UCSD-AML1 (cell line): ENCODE data around the gene SLC25A23.
"Not testable (repeated sequence)": the region's sequence is repeated elsewhere in the genome, so short reads cannot be mapped to it uniquely, and the experiment has no call there.

Experiments used
- DNase-seq: peaks from one replicate; lab custom pipeline; 2025; ENCODE audit not compliant: unreplicated experiment; lab: John Stamatoyannopoulos, UW

SLC25A23 gene

DNA sequence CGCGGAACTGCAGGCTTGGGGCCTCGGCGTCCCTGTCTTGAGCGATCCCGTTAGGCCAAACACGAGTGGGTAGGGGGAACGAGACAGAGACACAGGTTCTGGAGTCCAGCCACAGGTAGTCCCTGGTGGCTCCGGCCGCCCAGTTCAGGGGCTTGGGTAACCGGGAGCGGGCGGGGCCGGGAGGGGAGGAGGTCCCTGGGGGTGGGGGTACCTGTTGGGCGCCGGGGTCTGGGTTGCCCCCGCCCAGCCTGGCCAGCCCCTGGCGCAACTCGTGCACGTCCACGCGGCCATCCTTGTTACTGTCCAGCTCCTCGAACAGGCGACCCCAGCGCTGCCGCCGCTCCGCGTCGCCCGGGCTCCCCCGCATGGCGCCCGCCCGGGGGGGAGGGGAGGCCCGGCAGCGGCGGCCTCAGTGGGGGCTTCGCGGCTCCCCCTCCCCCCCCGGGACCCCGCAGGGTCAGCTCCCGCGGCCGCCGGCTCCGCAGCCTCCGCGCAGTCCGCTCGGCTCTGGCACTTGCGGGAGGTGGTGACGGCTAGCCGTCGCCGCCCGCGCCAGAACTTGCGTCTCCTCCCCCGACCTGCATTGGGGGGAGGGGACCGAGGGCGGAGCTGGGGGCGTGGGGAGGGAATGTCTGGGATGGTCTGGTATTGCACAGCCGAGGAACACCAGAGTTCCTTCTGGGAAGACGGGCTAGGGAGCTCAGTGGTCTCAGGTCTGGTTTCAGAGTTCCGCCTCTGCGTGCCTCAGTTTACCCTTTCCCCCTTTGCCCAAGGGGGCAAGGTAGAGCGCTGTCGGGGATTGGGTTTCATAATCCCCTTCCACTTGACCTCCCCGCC, at the start of gene SLC25A23:
SLC25A23 (minus strand) TSS at position 531 of the 837 bp plus-strand sequence; CDS start at position 367, 164 bp downstream.
- DNase-seq: peak; percentile 79

DNA sequence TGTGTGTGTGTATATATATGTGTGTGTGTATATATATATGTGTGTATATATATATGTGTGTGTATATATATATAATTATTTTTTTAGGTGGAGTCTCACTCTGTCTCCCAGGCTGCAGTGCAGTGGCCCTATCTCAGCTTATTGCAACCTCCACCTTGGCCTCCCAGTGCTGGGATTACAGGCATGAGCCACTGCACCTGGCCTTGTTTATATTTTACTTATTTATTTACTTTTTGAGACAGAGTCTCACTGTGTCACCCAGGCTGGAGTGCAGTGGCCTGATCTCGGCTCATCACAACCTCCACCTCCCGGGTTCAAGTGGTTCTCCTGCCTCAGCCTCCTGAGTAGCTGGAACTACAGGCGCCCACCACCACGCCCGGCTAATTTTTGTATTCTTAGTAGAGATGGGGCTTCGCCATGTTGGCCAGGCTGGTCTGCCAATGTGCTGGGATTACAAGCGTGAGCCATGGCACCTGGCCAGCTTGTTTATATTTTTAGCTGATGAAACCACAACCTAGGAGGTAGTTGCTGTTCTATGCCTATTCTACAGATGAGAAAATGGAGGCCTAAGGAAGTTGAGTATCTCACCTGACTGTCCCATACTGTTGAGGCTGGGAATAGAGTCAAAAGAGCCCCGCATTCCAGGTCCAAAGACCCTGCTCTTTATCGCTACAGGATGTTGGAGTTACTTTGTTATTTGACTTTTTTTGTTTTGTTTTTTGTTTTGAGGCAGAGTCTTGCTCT, 48.6 kb upstream of the SLC25A23 start:
- not testable (repeated sequence) for DNase-seq

GRCh38 chr19:6503407-6504201, 44.0 kb upstream of the SLC25A23 start:
- no peak for DNase-seq

DNA sequence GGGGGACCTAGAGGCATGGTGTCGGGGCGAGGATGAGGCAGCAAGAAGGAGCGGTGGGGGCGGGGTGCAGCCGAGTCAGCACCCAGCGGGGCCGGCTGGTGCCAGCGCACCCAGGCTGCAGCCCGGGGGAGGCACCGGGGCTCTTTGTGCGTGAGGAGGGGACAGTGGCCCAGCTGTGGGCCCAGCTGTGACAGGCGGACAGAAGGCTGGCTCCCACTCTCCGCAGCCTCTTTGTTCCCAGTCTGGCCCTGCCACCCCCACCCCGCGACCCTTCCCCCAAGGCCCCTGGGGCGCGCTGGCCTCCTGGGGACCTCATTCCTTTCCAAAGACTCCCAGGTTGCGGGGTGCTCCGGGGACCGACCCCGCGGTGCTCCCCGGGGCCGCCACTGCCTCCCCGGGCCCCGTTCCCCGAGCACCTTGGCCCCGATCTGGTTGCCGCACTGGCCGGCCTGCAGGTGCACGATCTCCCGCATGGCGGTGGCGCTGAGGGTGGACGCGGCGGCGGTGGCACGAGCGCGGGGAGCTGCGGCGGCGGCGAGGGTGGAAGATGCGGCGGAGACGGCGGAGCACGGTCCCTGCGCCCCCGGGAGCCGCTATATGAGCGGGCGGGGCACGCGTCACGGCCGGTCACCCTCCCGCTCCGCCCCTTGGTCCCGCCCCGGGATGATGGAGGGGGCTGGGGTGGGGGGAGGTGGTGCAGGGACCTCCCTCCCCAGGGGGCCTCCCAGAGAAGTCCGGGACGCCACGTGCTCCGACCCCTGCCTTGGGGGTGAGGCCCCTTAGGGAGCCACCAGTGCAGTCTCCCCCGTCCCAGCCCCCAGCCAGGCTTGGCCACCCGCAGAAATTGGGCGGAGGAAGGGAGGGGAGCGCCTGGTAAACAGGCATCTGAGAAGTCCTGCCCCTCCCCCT, 42.4 kb upstream of the SLC25A23 start, which contains the start of gene TUBB4A:
TUBB4A (minus strand) TSS at position 570 of the 909 bp plus-strand sequence; CDS start at position 473, 97 bp downstream.
- no peak for DNase-seq

DNA sequence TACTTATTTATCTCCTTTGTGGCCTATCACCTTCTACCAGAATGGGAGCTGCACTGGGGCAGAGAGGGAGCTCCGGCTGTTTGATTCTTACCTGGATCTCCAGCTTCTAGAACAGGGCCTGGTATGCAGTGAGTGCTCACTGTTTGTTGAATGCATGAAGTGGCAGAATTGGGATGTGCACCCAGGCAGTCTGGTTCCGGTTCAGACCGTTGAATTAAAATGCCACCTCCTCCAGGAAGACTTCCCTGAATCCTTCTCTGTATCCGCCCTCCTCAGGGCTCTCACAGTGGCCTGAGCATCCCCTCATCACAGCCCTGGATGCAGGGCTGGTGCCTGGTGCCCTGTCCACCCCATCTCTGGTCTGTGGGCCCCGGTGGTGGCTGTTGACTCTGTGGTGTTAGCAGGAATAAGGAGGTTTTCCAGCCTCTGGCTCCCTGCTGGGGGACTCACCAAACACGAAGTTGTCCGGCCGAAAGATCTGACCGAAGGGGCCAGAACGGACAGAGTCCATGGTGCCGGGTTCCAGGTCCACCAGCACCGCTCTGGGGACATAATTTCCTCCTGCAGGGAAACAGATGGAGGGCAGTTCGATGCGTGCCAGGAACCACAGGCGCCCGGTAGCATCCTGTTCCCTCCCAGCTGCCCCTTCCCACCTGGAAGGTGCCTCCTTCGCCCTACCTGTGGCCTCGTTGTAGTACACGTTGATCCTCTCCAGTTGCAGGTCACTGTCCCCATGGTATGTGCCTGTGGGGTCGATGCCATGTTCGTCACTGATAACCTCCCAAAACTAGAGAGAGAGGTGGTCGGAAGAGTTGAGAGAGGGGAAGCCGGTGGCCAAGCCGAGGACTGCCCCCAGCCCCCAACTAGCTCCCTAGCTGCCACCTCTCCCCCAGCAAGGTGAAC, 41.5 kb upstream of the SLC25A23 start:
- no peak for DNase-seq

- no peak for DNase-seq
Measured at GRCh38 chr19:6499052-6499790, 39.6 kb upstream of the SLC25A23 start.

- no peak for DNase-seq
Measured at GRCh38 chr19:6498294-6499036, 38.9 kb upstream of the SLC25A23 start.

DNA sequence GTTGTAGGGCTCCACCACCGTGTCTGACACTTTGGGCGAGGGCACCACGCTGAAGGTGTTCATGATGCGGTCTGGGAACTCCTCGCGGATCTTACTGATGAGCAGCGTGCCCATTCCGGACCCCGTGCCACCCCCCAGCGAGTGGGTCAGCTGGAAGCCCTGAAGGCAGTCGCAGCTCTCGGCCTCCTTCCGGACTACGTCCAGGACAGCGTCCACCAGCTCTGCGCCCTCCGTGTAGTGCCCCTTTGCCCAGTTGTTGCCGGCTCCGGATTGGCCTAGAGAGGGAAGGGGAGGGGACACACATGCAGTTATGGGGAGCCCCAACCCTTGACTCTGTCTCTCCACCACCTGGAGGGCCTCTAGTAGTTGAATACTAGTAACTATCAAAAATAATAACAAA, 36.4 kb upstream of the SLC25A23 start:
- DNase-seq: no peak

DNA sequence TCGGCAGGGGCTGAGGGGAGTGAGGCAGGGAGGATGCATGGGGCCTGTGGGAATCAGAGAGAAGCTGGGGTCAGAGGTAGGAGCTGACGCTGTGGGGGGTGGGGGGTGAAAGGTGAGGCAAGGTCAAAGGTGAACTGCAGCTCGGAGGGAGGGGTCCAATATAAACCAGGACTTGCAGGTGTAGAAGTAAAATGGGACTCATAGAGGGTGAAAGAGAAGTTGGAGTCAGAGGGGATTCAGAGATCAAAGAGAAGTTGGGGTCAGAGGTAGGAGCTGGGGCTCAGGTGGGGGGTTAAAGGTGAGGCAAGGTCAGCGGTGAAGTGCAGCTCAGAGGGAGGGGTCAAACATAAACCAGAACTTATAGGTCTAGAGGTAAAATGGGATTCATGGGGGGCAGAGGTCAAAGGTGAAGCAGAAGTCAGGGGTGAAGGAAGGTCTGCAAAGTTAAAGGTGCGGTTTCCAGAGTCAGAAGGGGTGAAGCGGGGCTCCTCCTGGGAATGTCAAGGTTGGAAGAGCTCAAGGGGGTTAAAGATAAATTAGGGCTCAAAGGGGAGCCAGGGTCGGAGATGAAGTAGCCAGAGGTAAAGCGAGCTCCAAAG, 34.9 kb upstream of the SLC25A23 start:
- no peak for DNase-seq

- DNase-seq: no peak
Measured at GRCh38 chr19:6491802-6492592, 32.4 kb upstream of the SLC25A23 start.

- DNase-seq: no peak
Measured at GRCh38 chr19:6490134-6490533, 30.5 kb upstream of the SLC25A23 start.

DNA sequence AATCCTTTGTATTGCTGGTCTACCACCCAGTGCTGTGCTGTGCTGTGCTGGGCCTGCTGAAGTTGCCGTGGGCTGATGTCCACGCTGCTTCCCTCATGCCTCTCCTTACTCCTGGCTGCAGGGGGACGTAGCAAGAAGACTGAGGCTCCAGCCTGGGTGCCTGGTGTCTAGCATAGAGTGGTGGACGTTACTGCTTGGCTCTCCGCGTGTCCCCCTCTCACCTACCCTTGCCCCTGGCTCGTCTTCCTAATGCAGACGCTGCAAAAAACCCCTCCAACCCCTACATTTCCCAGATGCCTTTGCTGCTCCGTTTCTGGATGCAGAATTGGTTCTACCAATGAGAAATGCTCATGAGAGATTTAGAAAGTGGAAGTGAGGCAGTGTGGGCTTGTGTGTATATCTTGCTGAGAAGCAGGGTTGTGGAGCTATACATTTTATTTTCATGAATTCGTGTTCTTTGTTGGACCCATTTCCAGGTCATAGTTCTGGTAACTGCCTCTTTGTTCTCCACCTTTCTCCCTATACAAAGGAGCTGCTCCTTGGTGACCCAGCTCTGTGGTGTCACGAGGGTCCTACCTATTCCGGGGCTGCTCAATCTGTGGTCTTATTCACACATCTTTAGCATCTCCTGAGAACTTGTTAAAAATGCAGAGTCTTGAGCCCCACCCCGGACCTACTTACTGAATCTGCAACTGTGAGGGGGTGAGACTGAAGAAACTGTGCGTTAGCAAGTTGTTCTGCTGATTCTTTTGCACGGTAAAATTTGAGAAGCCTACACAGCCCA, 29.9 kb upstream of the SLC25A23 start:
- DNase-seq: no peak

GRCh38 chr19:6484831-6485230, 25.2 kb upstream of the SLC25A23 start:
- no peak for DNase-seq

GRCh38 chr19:6484230-6484629, 24.6 kb upstream of the SLC25A23 start:
- DNase-seq: no peak

- DNase-seq: no peak
Measured at GRCh38 chr19:6483235-6483634, 23.6 kb upstream of the SLC25A23 start.

GRCh38 chr19:6482343-6482686, 22.7 kb upstream of the SLC25A23 start:
- DNase-seq: no peak
